GM12875 (cell line): Measurements from ENCODE around the gene PCOLCE2.

Experiments used
- H3K4me3 ChIP-seq: one replicate; pipeline ENCODE4 v1.5.1; 2011; ENCODE audit warnings: low read depth, low read length, control low read depth
- TF ChIP-seq, protein P1 (sequence below): IDR thresholded peaks from 2 replicates; pipeline ENCODE4 v1.5.1; 2011; ENCODE audit warnings: low read depth, mild to moderate bottlenecking, control low read depth, inconsistent platforms, low read length, moderate library complexity, borderline replicate concordance; ENCODE audit not compliant: insufficient read depth

PCOLCE2 gene

DNA sequence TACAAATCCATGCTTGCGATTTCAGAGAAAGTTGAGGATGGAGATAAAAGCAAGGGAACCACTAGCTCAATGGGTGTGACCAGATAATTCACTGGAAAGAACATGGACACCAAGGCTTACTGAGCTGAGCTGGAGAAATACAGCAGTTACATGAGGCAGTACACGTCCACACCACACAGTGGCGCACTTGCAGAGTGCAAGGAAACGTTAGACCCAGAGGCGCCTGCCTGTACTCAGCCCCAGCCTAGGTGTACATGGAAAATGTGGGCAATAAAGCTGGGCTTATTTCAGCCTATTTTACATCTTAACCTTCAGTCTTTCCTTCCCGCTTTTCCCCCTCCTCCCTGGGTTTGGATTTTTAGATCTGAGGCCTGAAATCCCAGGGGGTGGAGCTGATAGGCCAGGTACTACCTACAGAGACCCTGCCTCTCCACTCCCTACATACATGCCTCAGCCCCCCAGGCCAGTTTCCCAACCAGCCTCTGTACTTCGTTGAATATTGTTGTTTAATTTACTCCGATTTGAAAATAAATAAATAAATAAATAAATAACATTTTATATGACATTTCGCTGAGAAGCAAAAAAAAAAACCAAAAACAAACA, 60.1 kb downstream of the PCOLCE2 start:
- TF ChIP-seq, protein P1, sequence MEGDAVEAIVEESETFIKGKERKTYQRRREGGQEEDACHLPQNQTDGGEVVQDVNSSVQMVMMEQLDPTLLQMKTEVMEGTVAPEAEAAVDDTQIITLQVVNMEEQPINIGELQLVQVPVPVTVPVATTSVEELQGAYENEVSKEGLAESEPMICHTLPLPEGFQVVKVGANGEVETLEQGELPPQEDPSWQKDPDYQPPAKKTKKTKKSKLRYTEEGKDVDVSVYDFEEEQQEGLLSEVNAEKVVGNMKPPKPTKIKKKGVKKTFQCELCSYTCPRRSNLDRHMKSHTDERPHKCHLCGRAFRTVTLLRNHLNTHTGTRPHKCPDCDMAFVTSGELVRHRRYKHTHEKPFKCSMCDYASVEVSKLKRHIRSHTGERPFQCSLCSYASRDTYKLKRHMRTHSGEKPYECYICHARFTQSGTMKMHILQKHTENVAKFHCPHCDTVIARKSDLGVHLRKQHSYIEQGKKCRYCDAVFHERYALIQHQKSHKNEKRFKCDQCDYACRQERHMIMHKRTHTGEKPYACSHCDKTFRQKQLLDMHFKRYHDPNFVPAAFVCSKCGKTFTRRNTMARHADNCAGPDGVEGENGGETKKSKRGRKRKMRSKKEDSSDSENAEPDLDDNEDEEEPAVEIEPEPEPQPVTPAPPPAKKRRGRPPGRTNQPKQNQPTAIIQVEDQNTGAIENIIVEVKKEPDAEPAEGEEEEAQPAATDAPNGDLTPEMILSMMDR = peak; percentile 90
- no peak overlapping the region for H3K4me3 ChIP-seq

DNA sequence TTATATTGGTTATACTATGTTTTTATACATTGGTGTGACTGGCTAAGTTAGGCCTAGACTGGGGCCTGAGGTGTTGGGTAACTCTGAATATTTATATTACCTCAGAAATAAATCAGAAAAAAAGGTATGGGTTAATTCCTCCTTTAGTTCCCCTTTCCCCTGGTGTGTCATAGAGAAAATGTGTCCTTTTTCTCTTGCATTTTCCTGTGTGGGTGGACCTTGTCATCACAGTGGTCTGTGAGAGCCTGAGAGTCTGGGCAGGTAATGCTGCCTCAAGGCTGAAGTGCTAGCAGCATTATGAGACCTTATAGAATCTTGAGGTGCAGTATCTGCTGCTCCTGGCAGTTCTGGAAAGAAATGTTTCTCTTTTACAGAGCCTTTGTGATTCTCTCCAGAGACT, 69.7 kb downstream of the PCOLCE2 start:
- TF ChIP-seq, protein P1 = no peak
- no peak overlapping the region for H3K4me3 ChIP-seq

DNA sequence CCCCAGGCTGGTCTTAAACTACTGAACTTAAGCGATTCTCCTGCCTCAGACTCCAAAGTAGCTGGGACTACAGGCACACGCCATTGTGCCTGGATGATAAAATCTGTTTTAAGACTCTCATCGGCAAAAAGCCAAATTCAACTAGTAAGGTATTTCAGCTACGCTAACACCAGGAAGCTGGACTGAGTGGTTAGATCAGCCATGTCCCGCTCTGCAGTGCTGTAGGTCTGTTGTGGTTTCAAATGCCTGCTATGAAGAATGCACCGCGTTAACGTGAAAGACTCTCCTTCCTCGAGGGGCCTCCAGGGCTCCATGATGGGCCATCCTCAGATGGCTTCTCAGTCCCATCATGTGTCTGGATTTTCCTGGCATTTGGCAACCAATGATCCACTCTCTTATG, 70.2 kb downstream of the PCOLCE2 start:
- TF ChIP-seq, protein P1 = no peak
- no peak overlapping the region for H3K4me3 ChIP-seq

DNA sequence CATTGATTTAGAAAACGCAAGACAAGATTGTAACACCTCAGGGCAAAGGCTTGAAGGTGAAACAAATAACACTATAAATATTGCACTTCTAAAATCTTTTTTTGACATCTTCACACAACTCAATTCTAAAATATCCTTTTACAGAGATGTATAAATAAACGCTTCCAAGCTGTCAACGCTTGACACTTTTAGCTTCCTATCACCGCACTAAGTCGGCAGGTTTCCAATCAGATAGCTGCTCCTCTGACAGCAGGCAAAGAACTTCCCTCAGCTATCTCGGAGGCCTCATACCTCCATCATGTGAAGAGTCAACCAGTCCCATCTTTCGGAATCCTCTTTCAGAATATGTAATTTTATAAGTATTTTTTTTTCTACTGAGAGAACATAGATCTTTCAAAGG, 71.0 kb downstream of the PCOLCE2 start:
- H3K4me3 ChIP-seq = no peak overlapping the region
- TF ChIP-seq, protein P1 = no peak

DNA sequence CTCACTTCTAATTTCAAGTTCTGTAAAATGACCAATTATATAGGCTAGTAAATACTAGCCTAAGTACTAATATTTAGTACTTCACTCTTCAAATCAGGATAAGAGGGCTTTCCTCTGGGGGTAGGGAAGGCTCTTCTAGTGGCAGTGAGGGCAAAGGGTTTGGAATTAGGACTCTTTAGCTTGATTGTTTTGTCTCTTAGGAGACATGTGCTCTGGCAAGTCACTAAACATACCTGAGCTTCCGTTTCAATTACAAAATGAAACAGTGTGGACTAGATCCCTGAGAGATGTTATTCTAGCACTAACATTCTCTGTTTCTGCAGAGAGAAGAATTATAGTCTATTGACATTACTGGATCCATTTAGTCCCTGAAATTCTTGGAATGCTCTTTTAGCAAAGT, 71.5 kb downstream of the PCOLCE2 start:
- H3K4me3 ChIP-seq = no peak overlapping the region
- TF ChIP-seq, protein P1 = no peak

DNA sequence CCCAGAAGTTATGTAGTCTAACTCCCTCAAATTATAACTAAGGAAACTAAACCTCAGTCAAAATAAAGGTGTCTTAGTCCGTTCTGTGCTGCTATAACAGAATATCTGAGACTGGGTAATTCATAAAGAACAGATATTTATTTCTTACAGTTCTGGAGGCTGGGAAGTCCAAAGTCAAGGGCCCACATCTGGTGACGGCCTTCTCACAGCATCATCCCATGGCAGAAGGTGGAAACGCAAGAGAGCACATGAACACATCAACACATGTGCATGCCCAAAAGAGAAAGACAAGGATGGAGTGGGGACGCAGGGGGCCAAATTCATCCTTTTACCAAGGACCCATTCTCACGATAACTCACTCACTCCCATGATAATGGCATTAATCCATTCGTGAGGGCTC, 73.1 kb downstream of the PCOLCE2 start:
- TF ChIP-seq, protein P1 = no peak
- H3K4me3 ChIP-seq = no peak overlapping the region

DNA sequence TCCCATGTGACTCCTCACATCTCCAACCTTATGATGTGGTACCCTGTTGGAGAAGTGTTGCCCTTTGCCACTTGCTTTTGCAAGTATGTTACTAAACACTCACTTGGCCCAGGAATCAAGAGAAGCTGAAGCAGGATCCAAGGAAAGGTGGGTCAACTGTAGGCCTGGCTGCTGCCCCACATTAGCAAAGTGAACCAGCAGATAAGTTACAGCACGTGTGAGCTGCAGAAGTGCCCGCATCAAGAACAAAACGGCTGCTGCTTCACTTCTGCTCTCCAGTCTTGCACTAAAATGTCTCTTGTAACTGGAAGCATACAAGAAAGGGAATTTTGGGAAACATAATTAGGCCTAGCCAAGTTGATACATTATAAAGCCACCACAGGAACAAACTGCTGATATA, 79.6 kb downstream of the PCOLCE2 start:
- H3K4me3 ChIP-seq = no peak overlapping the region
- TF ChIP-seq, protein P1 = no peak
